ENCODE results near the gene FTCD. TPM values are rescaled to one million over a fixed set of nuclear protein-coding genes. Genes with fewer than 3 reads are reported as not detected.

Gene FTCD
- total RNA-seq, 1 experiment from 2014 or later, result 0.21 TPM

- DNase-seq (ENCODE audit: low read depth, low spot score), result no peak
- H3K4me1 ChIP-seq (ENCODE audit: control insufficient read depth, insufficient read depth, low read length), result no peaks in the 10 kb centered on the region
- H3K4me3 ChIP-seq (ENCODE audit: low read depth in 2 of 2, low read length in 2 of 2), result no peak overlapping the region
- no peak overlapping the region for H3K27ac ChIP-seq (ENCODE audit: low read length)
- ChIA-PET POLR2A (no interaction called here), CTCF (interaction anchor here (0.6 kb wide), 1 partner anchor 644 kb away, joined by 6 read pairs; no protein-coding TSS in a partner anchor)
- no peak for ATAC-seq
- in situ Hi-C loops (cut with HindIII; ENCODE audit: low pct_unique_long_range_greater_than_20kb, low sequenced_read_pairs), result no loop called here
- intact Hi-C loops (cut with micrococcal nuclease; ENCODE audit: unreplicated experiment), result no loop called here
- TSS peak; percentile 8 for BruUV-seq (replicated peaks)
- no peaks in the 10 kb centered on the region for H3K9me3 ChIP-seq (ENCODE audit: control insufficient read depth, insufficient read depth, low read depth, low read length)
- peaks cover 6% of the 10 kb centered on the region; the same call in 1 of the 2 replicates for H3K36me3 ChIP-seq (ENCODE audit: control insufficient read depth, insufficient read depth, low read length)
- H3K27me3 ChIP-seq (ENCODE audit: control insufficient read depth, insufficient read depth, low read length), result no peaks in the 10 kb centered on the region
- TF ChIP-seq POLR2AphosphoS5 (IDR thresholded peaks at IDR 0.05; ENCODE audit: low read depth, low read length), result no peak
- no peak for TF ChIP-seq TCF7L2 (IDR thresholded peaks at IDR 0.05; ENCODE audit: low read depth, low read length)
- no peak for TF ChIP-seq SIN3A (IDR thresholded peaks at IDR 0.05; ENCODE audit: borderline replicate concordance, insufficient read depth, low read depth, low read length)
- TF ChIP-seq REST (IDR thresholded peaks at IDR 0.05; ENCODE audit: insufficient read depth in 1 of 2, low read depth in 2 of 2, low read length in 1 of 2), result no peak
- no peak for TF ChIP-seq CTCF (IDR thresholded peaks at IDR 0.05)
These were observed 44.3 kb upstream of the FTCD start for GRCh38 chr21:46199436-46200373.

- TF ChIP-seq REST (IDR thresholded peaks at IDR 0.05; ENCODE audit: insufficient read depth in 1 of 2, low read depth in 2 of 2, low read length in 1 of 2) (no peak), POLR2AphosphoS5 (IDR thresholded peaks at IDR 0.05; ENCODE audit: low read depth, low read length) (no peak), TCF7L2 (IDR thresholded peaks at IDR 0.05; ENCODE audit: low read depth, low read length) (no peak), SIN3A (IDR thresholded peaks at IDR 0.05; ENCODE audit: borderline replicate concordance, insufficient read depth, low read depth, low read length) (no peak), CTCF (IDR thresholded peaks at IDR 0.05) (no peak)
- ChIA-PET POLR2A (no interaction called here), CTCF (no interaction called here)
- DNase-seq (ENCODE audit: low read depth, low spot score) (no peak), ATAC-seq (no peak)
- H3K27ac ChIP-seq (ENCODE audit: low read length), result no peak overlapping the region
- no peak overlapping the region for H3K4me3 ChIP-seq (ENCODE audit: low read depth in 2 of 2, low read length in 2 of 2)
- H3K27me3 ChIP-seq (ENCODE audit: control insufficient read depth, insufficient read depth, low read length), result no peaks in the 10 kb centered on the region
- no peaks in the 10 kb centered on the region for H3K9me3 ChIP-seq (ENCODE audit: control insufficient read depth, insufficient read depth, low read depth, low read length)
- BruUV-seq (replicated peaks), result no TSS peak
- H3K36me3 ChIP-seq (ENCODE audit: control insufficient read depth, insufficient read depth, low read length), result peaks cover 6% of the 10 kb centered on the region; the same call in 1 of the 2 replicates
- intact Hi-C loops (cut with micrococcal nuclease; ENCODE audit: unreplicated experiment), result no loop called here
- no peaks in the 10 kb centered on the region for H3K4me1 ChIP-seq (ENCODE audit: control insufficient read depth, insufficient read depth, low read length)
- in situ Hi-C loops (cut with HindIII; ENCODE audit: low pct_unique_long_range_greater_than_20kb, low sequenced_read_pairs), result no loop called here
These were observed 41.4 kb upstream of the FTCD start for GRCh38 chr21:46196733-46197132.

Measured in Panc1 (cell line).